IPS DF 6.9 (cell line): Measurements from ENCODE around the gene TFCP2.
A peak's percentile ranks its signal among the peaks of the same experiment; 100 is the strongest.
"Not testable (repeated sequence)": the region's sequence is repeated elsewhere in the genome, so short reads cannot be mapped to it uniquely, and the experiment has no call there.

Experiments
- DNase-seq: peaks from one replicate; pipeline ENCODE4 v3.0.0-alpha.2; 2013; ENCODE audit warnings: low read depth, low spot score
- H3K27ac ChIP-seq: one replicate; pipeline ENCODE4 v1.5.1; 2013; ENCODE audit warnings: low read length, control low read depth
- H3K27me3 ChIP-seq: 2 replicates; pipeline ENCODE4 v1.6.1; 2013; ENCODE audit warnings: mild to moderate bottlenecking, low read length; ENCODE audit not compliant: control insufficient read depth, insufficient read depth
- H3K36me3 ChIP-seq: 2 replicates; pipeline ENCODE4 v1.6.1; 2013; ENCODE audit warnings: low read length; ENCODE audit not compliant: control insufficient read depth, insufficient read depth
- H3K4me1 ChIP-seq: 2 replicates; pipeline ENCODE4 v1.6.1; 2013; ENCODE audit warnings: low read length; ENCODE audit not compliant: control insufficient read depth, insufficient read depth
- H3K4me3 ChIP-seq: 2 replicates; pipeline ENCODE4 v1.5.1; 2013; ENCODE audit warnings: mild to moderate bottlenecking, low read length
- H3K9me3 ChIP-seq: 2 replicates; pipeline ENCODE4 v1.6.1; 2013; ENCODE audit warnings: low read length, inconsistent platforms; ENCODE audit not compliant: control insufficient read depth, insufficient read depth
- WGBS: extraction: QIAGEN DNeasy Blood & Tissue Kit; methylation state at CpG from one replicate; pipeline ENCODE4 v1.1.7; 2013; ENCODE audit warnings: mixed read lengths, missing lambda C conversion rate; ENCODE audit not compliant: insufficient read length, insufficient coverage; 5-methylcytosine and 5-hydroxymethylcytosine counted together

Gene TFCP2

GRCh38 chr12:51172515-51173431 lies at the start of gene TFCP2:
TFCP2 (minus strand) TSS chr12:51173135; CDS start chr12:51172422, 713 bp downstream.
- Histone ChIP-seq H3K4me1 (no peaks in the 10 kb centered on the region), H3K4me3 (peak within 1 kb of the TSS; percentile 86), H3K27ac (no peak within 1 kb of the TSS), H3K9me3 (no peaks in the 10 kb centered on the region), H3K36me3 (no peaks in the 10 kb centered on the region), H3K27me3 (no peaks in the 10 kb centered on the region)
- no CpG with 5 or more reads among the region's 58 CpGs for WGBS
- peak; percentile 96 for DNase-seq

GRCh38 chr12:51222461-51222860 lies 49.5 kb upstream of the TFCP2 start:
- DNase-seq, result no peak
- 0 out of 2 replicates have a peak, but pooled peaks cover 3% of the 10 kb centered on the region for H3K4me1 ChIP-seq
- 100% methylated on average over 3 of the region's 7 CpGs for WGBS

GRCh38 chr12:51219857-51220256 lies 46.9 kb upstream of the TFCP2 start:
- not testable (repeated sequence) for H3K27me3 ChIP-seq, H3K4me3 ChIP-seq, H3K9me3 ChIP-seq, H3K36me3 ChIP-seq, DNase-seq, H3K4me1 ChIP-seq, H3K27ac ChIP-seq
- no CpG with 5 or more reads among the region's 12 CpGs for WGBS

More at GRCh38 chr12:51222461-51222860, 49.5 kb upstream of the TFCP2 start:
- H3K4me3 ChIP-seq, result no peak overlapping the region
- no peaks in the 10 kb centered on the region for H3K36me3 ChIP-seq
- no peaks in the 10 kb centered on the region for H3K27me3 ChIP-seq
- no peak overlapping the region for H3K27ac ChIP-seq
- H3K9me3 ChIP-seq, result no peaks in the 10 kb centered on the region

- no CpG with 5 or more reads among the region's 5 CpGs for WGBS
- DNase-seq, result no peak
- no peaks in the 10 kb centered on the region for H3K36me3 ChIP-seq
- no peaks in the 10 kb centered on the region for H3K9me3 ChIP-seq
- H3K4me3 ChIP-seq, result no peak overlapping the region
- no peaks in the 10 kb centered on the region for H3K27me3 ChIP-seq
- H3K4me1 ChIP-seq, result 0 out of 2 replicates have a peak, but pooled peaks cover 3% of the 10 kb centered on the region
- H3K27ac ChIP-seq, result no peak overlapping the region
Observed at GRCh38 chr12:51219322-51219721, 46.4 kb upstream of the TFCP2 start.

GRCh38 chr12:51218607-51219161 lies 45.7 kb upstream of the TFCP2 start:
- no peak for DNase-seq
- H3K27ac ChIP-seq, result no peak overlapping the region
- no CpG with 5 or more reads among the region's 10 CpGs for WGBS

GRCh38 chr12:51217968-51218606 lies 45.2 kb upstream of the TFCP2 start, which contains the start of gene POU6F1:
POU6F1 (minus strand) TSS chr12:51218062; CDS start chr12:51206836, 11,226 bp downstream.
- H3K9me3 ChIP-seq, result no peaks in the 10 kb centered on the region
- H3K4me1 ChIP-seq, result 0 out of 2 replicates have a peak, but pooled peaks cover 3% of the 10 kb centered on the region
- no peak within 1 kb of the TSS for H3K27ac ChIP-seq
- H3K36me3 ChIP-seq, result no peaks in the 10 kb centered on the region
- H3K4me3 ChIP-seq, result peak within 1 kb of the TSS; percentile 61; the same call in 1 of the 2 replicates
- DNase-seq, result no peak
- no CpG with 5 or more reads among the region's 35 CpGs for WGBS
- H3K27me3 ChIP-seq, result no peaks in the 10 kb centered on the region

More at GRCh38 chr12:51218607-51219161, 45.7 kb upstream of the TFCP2 start:
- Histone ChIP-seq H3K9me3 (no peaks in the 10 kb centered on the region), H3K4me3 (peak overlapping the region; percentile 51; the same call in 1 of the 2 replicates), H3K36me3 (no peaks in the 10 kb centered on the region), H3K4me1 (0 out of 2 replicates have a peak, but pooled peaks cover 3% of the 10 kb centered on the region), H3K27me3 (no peaks in the 10 kb centered on the region)

- 0 out of 2 replicates have a peak, but pooled peaks cover 3% of the 10 kb centered on the region for H3K4me1 ChIP-seq
- no CpG with 5 or more reads among the region's 81 CpGs for WGBS
- H3K27me3 ChIP-seq, result no peaks in the 10 kb centered on the region
- no peak for DNase-seq
- no peaks in the 10 kb centered on the region for H3K9me3 ChIP-seq
- peak overlapping the region; percentile 61; the same call in 1 of the 2 replicates for H3K4me3 ChIP-seq
- H3K36me3 ChIP-seq, result no peaks in the 10 kb centered on the region
- no peak overlapping the region for H3K27ac ChIP-seq
Observed at GRCh38 chr12:51217133-51217967, 44.4 kb upstream of the TFCP2 start.

GRCh38 chr12:51216642-51217041 lies 43.7 kb upstream of the TFCP2 start:
- H3K4me3 ChIP-seq, result peak overlapping the region; percentile 61; the same call in 1 of the 2 replicates
- no peaks in the 10 kb centered on the region for H3K9me3 ChIP-seq
- H3K4me1 ChIP-seq, result 0 out of 2 replicates have a peak, but pooled peaks cover 3% of the 10 kb centered on the region
- no peak for DNase-seq
- H3K36me3 ChIP-seq, result no peaks in the 10 kb centered on the region
- WGBS, result no CpG with 5 or more reads among the region's 7 CpGs
- no peaks in the 10 kb centered on the region for H3K27me3 ChIP-seq
- no peak overlapping the region for H3K27ac ChIP-seq

- H3K27ac ChIP-seq, result no peak overlapping the region
- no peak for DNase-seq
- no peaks in the 10 kb centered on the region for H3K36me3 ChIP-seq
- H3K9me3 ChIP-seq, result no peaks in the 10 kb centered on the region
- H3K27me3 ChIP-seq, result no peaks in the 10 kb centered on the region
- 0 out of 2 replicates have a peak, but pooled peaks cover 3% of the 10 kb centered on the region for H3K4me1 ChIP-seq
- no CpG with 5 or more reads among the region's 5 CpGs for WGBS
- H3K4me3 ChIP-seq, result no peak overlapping the region
Observed at GRCh38 chr12:51214895-51215294, 42.0 kb upstream of the TFCP2 start.
